H1 (cell line): ENCODE data around the gene CD44. TPM values are rescaled to one million over a fixed set of nuclear protein-coding genes. Genes with fewer than 3 reads are reported as not detected.

Experiments
- CTCF ChIA-PET: fragments of 300-600 bp; sonication (Branson Sonifier 250); formaldehyde crosslinking; loops from one replicate; lab custom pipeline; 2021; ENCODE audit not compliant: partially characterized antibody; lab: Charles Lee
- POLR2A ChIA-PET: fragments of 300-600 bp; sonication (Branson Sonifier 250); formaldehyde crosslinking; loops from one replicate; lab custom pipeline; 2021; ENCODE audit warnings: inconsistent platforms; ENCODE audit not compliant: partially characterized antibody; lab: Charles Lee
- DNase-seq, 2 experiments: peaks; one replicate each; pipeline versions ENCODE4 v3.0.0 to v3.0.0-alpha.2; 2010 to 2022; ENCODE audit warnings: low spot score in 2 of 2, low read depth in 1 of 2, mixed read lengths in 1 of 2
- FAIRE-seq: peaks from 2 replicates; lab custom pipeline; 2011; peaks lifted over from hg19 to GRCh38; lab: Jason Lieb, UNC
- H2AFZ ChIP-seq: 2 replicates; pipeline ENCODE4 v1.8.1; 2012; ENCODE audit warnings: low read length, inconsistent platforms
- H2AK5ac ChIP-seq: 2 replicates; pipeline ENCODE4 v1.6.1; 2013; ENCODE audit warnings: low read depth, low read length
- H2BK120ac ChIP-seq: replicated peaks from 2 replicates; pipeline ENCODE3; 2013; ENCODE audit warnings: low read depth, low read length, inconsistent platforms
- H2BK12ac ChIP-seq: 2 replicates; pipeline ENCODE4 v1.6.1; 2013; ENCODE audit warnings: low read depth, low read length
- H2BK15ac ChIP-seq: 2 replicates; pipeline ENCODE4 v1.6.1; 2013; ENCODE audit warnings: low read length
- H2BK20ac ChIP-seq: 2 replicates; pipeline ENCODE4 v1.6.1; 2013; ENCODE audit warnings: low read length
- H2BK5ac ChIP-seq: 2 replicates; pipeline ENCODE4 v1.6.1; 2013; ENCODE audit warnings: low read depth, low read length
- H3K14ac ChIP-seq: 2 replicates; pipeline ENCODE4 v1.6.1; 2013; ENCODE audit warnings: inconsistent platforms; ENCODE audit not compliant: insufficient read length
- H3K18ac ChIP-seq: 2 replicates; pipeline ENCODE4 v1.6.1; 2013; ENCODE audit warnings: low read length; ENCODE audit errors: extremely low read depth
- H3K23ac ChIP-seq: 2 replicates; pipeline ENCODE4 v1.6.1; 2013; ENCODE audit warnings: inconsistent platforms; ENCODE audit not compliant: insufficient read length
- H3K23me2 ChIP-seq: 2 replicates; pipeline ENCODE4 v1.6.1; 2013; ENCODE audit warnings: low read depth, low read length
- H3K27ac ChIP-seq: 2 replicates; pipeline ENCODE4 v1.6.1; 2011; ENCODE audit warnings: low read depth, low read length, inconsistent platforms
- H3K27me3 ChIP-seq, 4 experiments: replicated peaks in 1 of 4; 1 replicate in 1 of 4; 2 replicates in 3 of 4; pipeline versions ENCODE4 v1.6.1 to v1.8.1; 2011 to 2013; ENCODE audit warnings: low read length in 3 of 4, mild to moderate bottlenecking in 3 of 4, inconsistent platforms in 2 of 4, mixed read lengths in 2 of 4, moderate library complexity in 1 of 4; ENCODE audit not compliant: control insufficient read depth in 3 of 4, insufficient read depth in 3 of 4; ENCODE audit errors: extremely low read depth in 1 of 4
- H3K36me3 ChIP-seq, 4 experiments: 2 replicates each; pipeline versions ENCODE4 v1.6.1 to v1.8.1; 2011 to 2013; ENCODE audit warnings: mild to moderate bottlenecking in 4 of 4, low read length in 3 of 4, moderate library complexity in 2 of 4, control low read depth in 1 of 4, inconsistent platforms in 1 of 4; ENCODE audit not compliant: insufficient read depth in 4 of 4, control insufficient read depth in 2 of 4
- H3K4ac ChIP-seq: replicated peaks from 2 replicates; pipeline ENCODE3; 2013; ENCODE audit warnings: low read length, low read depth, mixed read lengths, inconsistent platforms; ENCODE audit not compliant: insufficient read length
- H3K4me1 ChIP-seq, 4 experiments: replicated peaks in 1 of 4; 1 replicate in 1 of 4; 2 replicates in 3 of 4; pipeline versions ENCODE4 v1.6.1 to v1.8.1; 2011 to 2013; ENCODE audit warnings: low read length in 3 of 4, inconsistent platforms in 2 of 4, mixed read lengths in 1 of 4; ENCODE audit not compliant: insufficient read depth in 4 of 4, control insufficient read depth in 3 of 4
- H3K4me2 ChIP-seq, 2 experiments: 2 replicates each; pipeline versions ENCODE4 v1.6.1 to v1.8.1; 2011 to 2013; ENCODE audit warnings: low read depth in 2 of 2, low read length in 2 of 2, control low read depth in 1 of 2, inconsistent platforms in 1 of 2, mild to moderate bottlenecking in 1 of 2; ENCODE audit not compliant: insufficient read depth in 1 of 2
- H3K4me3 ChIP-seq, 4 experiments: fragments of 200-600, 300-600 bp in 1 of 4; sonication (generic), shearing (Covaris generic), sonication (Bioruptor Twin) in 1 of 4; 2 replicates each; pipeline versions ENCODE4 v1.5.1 to v1.8.1; 2011 to 2016; ENCODE audit warnings: low read length in 4 of 4, low read depth in 3 of 4, control low read depth in 2 of 4, inconsistent platforms in 2 of 4, mild to moderate bottlenecking in 2 of 4, mixed read lengths in 1 of 4, moderate library complexity in 1 of 4; ENCODE audit not compliant: insufficient read depth in 2 of 4; ENCODE audit errors: extremely low read depth in 1 of 4
- H3K56ac ChIP-seq: replicated peaks from 2 replicates; pipeline ENCODE3; 2013; ENCODE audit warnings: low read depth, mild to moderate bottlenecking, mixed read lengths, low read length, inconsistent platforms; ENCODE audit not compliant: insufficient read length
- H3K79me1 ChIP-seq: 2 replicates; pipeline ENCODE4 v1.6.1; 2013; ENCODE audit warnings: low read depth, low read length, control low read depth
- H3K79me2 ChIP-seq, 2 experiments: 2 replicates each; pipeline versions ENCODE4 v1.6.1 to v1.8.1; 2012 to 2013; ENCODE audit warnings: low read length in 2 of 2, mild to moderate bottlenecking in 2 of 2, inconsistent platforms in 1 of 2; ENCODE audit not compliant: insufficient read depth in 2 of 2, control insufficient read depth in 1 of 2
- H3K9ac ChIP-seq, 4 experiments: replicated peaks in 1 of 4; 1 replicate in 1 of 4; 2 replicates in 3 of 4; pipeline versions ENCODE4 v1.6.1 to v1.8.1; 2011 to 2013; ENCODE audit warnings: low read depth in 3 of 4, low read length in 3 of 4, control low read depth in 2 of 4, mild to moderate bottlenecking in 2 of 4, moderate library complexity in 2 of 4, inconsistent platforms in 1 of 4; ENCODE audit errors: extremely low read depth in 1 of 4
- H3K9me3 ChIP-seq, 2 experiments: 2 replicates each; pipeline versions ENCODE4 v1.6.1 to v1.8.1; 2012 to 2013; ENCODE audit warnings: mild to moderate bottlenecking in 2 of 2, moderate library complexity in 2 of 2, control low read depth in 1 of 2, inconsistent platforms in 1 of 2, low read depth in 1 of 2, low read length in 1 of 2, mixed read lengths in 1 of 2; ENCODE audit not compliant: insufficient read depth in 2 of 2
- H4K20me1 ChIP-seq, 2 experiments: replicated peaks in 1 of 2; 2 replicates each; pipeline versions ENCODE3 to v1.8.1; 2011 to 2013; ENCODE audit warnings: inconsistent platforms in 2 of 2, low read length in 2 of 2, mild to moderate bottlenecking in 1 of 2; ENCODE audit not compliant: insufficient read depth in 2 of 2, control insufficient read depth in 1 of 2
- H4K5ac ChIP-seq: 2 replicates; pipeline ENCODE4 v1.6.1; 2013; ENCODE audit warnings: low read length, low read depth, mixed read lengths, inconsistent platforms; ENCODE audit not compliant: insufficient read length
- H4K8ac ChIP-seq: 2 replicates; pipeline ENCODE4 v1.8.0; 2013; ENCODE audit warnings: mild to moderate bottlenecking, moderate library complexity, low read length, inconsistent platforms; ENCODE audit not compliant: insufficient read depth; ENCODE audit errors: extremely low read depth
- H4K91ac ChIP-seq: replicated peaks from 2 replicates; pipeline ENCODE3; 2013; ENCODE audit warnings: low read length, mixed read lengths, inconsistent platforms; ENCODE audit not compliant: insufficient read length
- GABPA ChIP-seq: IDR thresholded peaks from 2 replicates; pipeline ENCODE4 v1.6.1; 2011; ENCODE audit warnings: mild to moderate bottlenecking, low read length, moderate library complexity, borderline replicate concordance; ENCODE audit not compliant: insufficient read depth
- POLR2AphosphoS5 ChIP-seq: IDR thresholded peaks from 2 replicates; pipeline ENCODE4 v1.6.1; 2011; ENCODE audit warnings: low read depth, low read length
- WGBS, 2 experiments: shearing (Covaris generic) in 1 of 2; methylation state at CpG; one replicate each; pipeline versions ENCODE4 v1.1.6 to v1.1.7; 2013 to 2015; ENCODE audit warnings: low lambda C conversion rate in 2 of 2, mixed read lengths in 2 of 2, inconsistent platforms in 1 of 2, low coverage in 1 of 2, missing lambda C conversion rate in 1 of 2; ENCODE audit not compliant: insufficient replicate concordance in 2 of 2, insufficient coverage in 1 of 2, insufficient read length in 1 of 2; ENCODE audit errors: extremely low coverage in 1 of 2, missing lambda C conversion rate in 1 of 2; 5-methylcytosine and 5-hydroxymethylcytosine counted together
- polyA plus RNA-seq, 7 experiments: library from polyadenylated mRNA; depleted of rRNA in 3 of 7; stranded (reverse) in 5 of 7; unstranded in 2 of 7; fragments of >200 nt in 5 of 7; fragments of 200-250 nt in 2 of 7; gene quantifications; 1 replicate in 5 of 7; 2 replicates in 1 of 7; 4 replicates in 1 of 7; pipeline versions ENCODE4 v1.2.1 to v1.2.3, GENCODE V29; 2011 to 2013; ENCODE audit warnings: missing spikeins in 2 of 7, mixed read lengths in 2 of 7
- total RNA-seq: library from RNA; stranded (reverse); fragmentation: NEBNext Ultra II Directional; extraction: Animal tissue kit (Norgen Biotek cat#: 25700); gene quantifications from 2 replicates; pipeline ENCODE4 v1.2.1, GENCODE V29; 2021

CD44 gene
- total and polyA plus RNA-seq, 2 of the 8 experiments (the other 6 are each of a cell fraction or from before 2014, with no cell fraction given): 11.8 to 13.7 TPM

GRCh38 chr11:35228328-35228725 lies 89.4 kb downstream of the CD44 start:
- no peak for FAIRE-seq
- H4K5ac ChIP-seq: no peak overlapping the region
- WGBS, 2 experiments: 85% methylated on average over 3 of the region's 3 CpGs; no CpG with 5 or more reads in 1 of the 2 experiments
- POLR2A ChIA-PET: no interaction called here
- no peak overlapping the region for H2BK120ac ChIP-seq
- H3K23me2 ChIP-seq: no peaks in the 10 kb centered on the region
- no peaks in the 10 kb centered on the region for H3K79me2 ChIP-seq
- H3K4me2 ChIP-seq: no peak overlapping the region
- no peak overlapping the region for H2BK5ac ChIP-seq
- H3K9me3 ChIP-seq: no peaks in the 10 kb centered on the region
- H3K27ac ChIP-seq: no peak overlapping the region
- H2BK15ac ChIP-seq: no peak overlapping the region
- no peak overlapping the region for H3K56ac ChIP-seq
- H4K20me1 ChIP-seq: no peaks in the 10 kb centered on the region
- H2BK12ac ChIP-seq: no peak overlapping the region
- H3K9ac ChIP-seq: no peak overlapping the region
- no peak overlapping the region for H3K4me3 ChIP-seq
- H3K36me3 ChIP-seq: no peaks in the 10 kb centered on the region
- H4K91ac ChIP-seq: no peak overlapping the region
- H3K4me1 ChIP-seq: no peaks in the 10 kb centered on the region
- no peak overlapping the region for H4K8ac ChIP-seq
- DNase-seq: no peak
- CTCF ChIA-PET: interaction anchor here (0.9 kb wide), 1 partner anchor 627 kb away, joined by 3 read pairs; no protein-coding TSS in a partner anchor
- no peak overlapping the region for H3K18ac ChIP-seq
- H2BK20ac ChIP-seq: no peak overlapping the region
- H3K27me3 ChIP-seq: no peaks in the 10 kb centered on the region
- no peak overlapping the region for H3K4ac ChIP-seq
- H3K23ac ChIP-seq: no peak overlapping the region
- no peak overlapping the region for H2AFZ ChIP-seq
- TF ChIP-seq POLR2AphosphoS5 (no peak), GABPA (no peak)
- H2AK5ac ChIP-seq: no peak overlapping the region
- no peaks in the 10 kb centered on the region for H3K79me1 ChIP-seq
- no peak overlapping the region for H3K14ac ChIP-seq
